HUES6 (cell line): ENCODE data around the gene RIPPLY2.

ENCODE experiments used
- H3K27ac ChIP-seq: 2 replicates; pipeline ENCODE4 v1.7.0; 2013; ENCODE audit warnings: low read depth, mild to moderate bottlenecking, low read length, inconsistent platforms
- H3K27me3 ChIP-seq: 2 replicates; pipeline ENCODE4 v1.6.1; 2013; ENCODE audit warnings: low read length; ENCODE audit not compliant: control insufficient read depth, insufficient read depth
- H3K36me3 ChIP-seq: 2 replicates; pipeline ENCODE4 v1.6.1; 2013; ENCODE audit warnings: low read length; ENCODE audit not compliant: control insufficient read depth, insufficient read depth
- H3K4me1 ChIP-seq: 2 replicates; pipeline ENCODE4 v1.6.1; 2013; ENCODE audit warnings: low read length; ENCODE audit not compliant: control insufficient read depth, insufficient read depth
- H3K4me3 ChIP-seq: 2 replicates; pipeline ENCODE4 v1.5.1; 2013; ENCODE audit warnings: low read depth, low read length
- H3K9ac ChIP-seq: one replicate; pipeline ENCODE4 v1.6.1; 2013; ENCODE audit warnings: mild to moderate bottlenecking, low read length
- H3K9me3 ChIP-seq: 2 replicates; pipeline ENCODE4 v1.6.1; 2013; ENCODE audit warnings: low read depth, low read length; ENCODE audit not compliant: control insufficient read depth, insufficient read depth

Gene RIPPLY2

DNA sequence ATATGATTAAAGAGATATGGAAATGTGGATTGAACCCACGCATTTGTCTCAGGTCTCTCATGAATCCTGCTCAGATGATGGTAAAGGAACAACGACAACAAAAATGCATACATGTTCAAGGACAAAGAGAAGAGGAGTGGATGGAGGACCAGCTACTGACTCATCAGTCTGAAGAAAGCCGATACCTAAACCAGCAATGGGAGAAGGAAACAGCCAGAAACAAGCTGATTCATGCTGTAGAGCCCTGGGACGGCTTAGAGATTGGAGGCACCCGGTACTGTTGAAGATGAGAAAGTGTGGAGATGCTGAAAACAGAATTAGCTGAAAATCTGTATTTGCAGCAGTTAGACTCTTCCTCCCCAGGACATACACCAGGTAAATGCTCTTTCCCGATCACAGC lies 14.4 kb upstream of the RIPPLY2 start:
- Histone ChIP-seq H3K4me3 (no peak overlapping the region), H3K9ac (no peak overlapping the region), H3K27me3 (no peaks in the 10 kb centered on the region), H3K9me3 (peaks cover 20% of the 10 kb centered on the region), H3K36me3 (no peaks in the 10 kb centered on the region), H3K27ac (no peak overlapping the region), H3K4me1 (no peaks in the 10 kb centered on the region)

DNA sequence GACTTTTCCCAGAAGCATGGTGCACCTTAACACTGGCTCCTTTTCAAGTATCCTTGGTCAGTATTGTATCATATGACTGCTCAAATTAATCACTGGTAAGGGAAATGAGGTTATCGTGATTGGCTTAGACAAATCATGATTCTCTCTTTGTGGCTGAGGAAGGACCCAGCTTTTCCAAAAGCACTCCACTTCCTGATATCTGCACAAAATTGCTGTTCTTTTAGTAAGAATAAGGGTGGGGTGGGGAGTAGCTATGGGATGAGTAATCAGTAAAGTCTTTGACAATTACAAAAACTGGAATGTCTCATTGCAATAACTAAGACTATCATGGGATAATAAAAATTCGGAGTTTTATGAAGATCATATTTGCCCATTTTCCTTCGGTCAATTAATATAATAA lies 9.0 kb upstream of the RIPPLY2 start:
- Histone ChIP-seq H3K9ac (no peak overlapping the region), H3K9me3 (peaks cover 9% of the 10 kb centered on the region), H3K36me3 (no peaks in the 10 kb centered on the region), H3K27me3 (no peaks in the 10 kb centered on the region), H3K4me1 (no peaks in the 10 kb centered on the region), H3K4me3 (no peak overlapping the region), H3K27ac (no peak overlapping the region)

DNA sequence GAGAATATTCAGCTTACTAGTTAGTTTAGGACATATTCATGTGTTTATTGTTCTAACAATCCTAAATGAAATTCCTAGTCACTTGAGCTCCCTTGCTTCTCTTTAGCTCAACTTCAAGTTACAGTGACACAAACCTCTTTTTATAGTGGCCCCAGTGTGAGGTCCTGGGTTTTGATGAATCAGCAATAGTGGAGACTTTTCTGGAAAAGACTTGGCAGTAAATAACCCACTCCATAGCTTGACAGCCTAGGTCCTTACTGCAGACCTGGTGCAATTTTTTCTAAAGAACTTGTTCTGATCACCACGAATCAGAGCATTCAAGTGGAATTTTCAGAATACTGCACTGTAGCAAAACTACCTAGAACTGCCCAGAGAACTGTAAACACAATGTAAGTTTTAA lies 6.9 kb upstream of the RIPPLY2 start:
- Histone ChIP-seq H3K9ac (no peak overlapping the region), H3K4me1 (no peaks in the 10 kb centered on the region), H3K36me3 (no peaks in the 10 kb centered on the region), H3K9me3 (peaks cover 3% of the 10 kb centered on the region; the same call in 1 of the 2 replicates), H3K27me3 (peaks cover 15% of the 10 kb centered on the region), H3K27ac (no peak overlapping the region), H3K4me3 (no peak overlapping the region)

DNA sequence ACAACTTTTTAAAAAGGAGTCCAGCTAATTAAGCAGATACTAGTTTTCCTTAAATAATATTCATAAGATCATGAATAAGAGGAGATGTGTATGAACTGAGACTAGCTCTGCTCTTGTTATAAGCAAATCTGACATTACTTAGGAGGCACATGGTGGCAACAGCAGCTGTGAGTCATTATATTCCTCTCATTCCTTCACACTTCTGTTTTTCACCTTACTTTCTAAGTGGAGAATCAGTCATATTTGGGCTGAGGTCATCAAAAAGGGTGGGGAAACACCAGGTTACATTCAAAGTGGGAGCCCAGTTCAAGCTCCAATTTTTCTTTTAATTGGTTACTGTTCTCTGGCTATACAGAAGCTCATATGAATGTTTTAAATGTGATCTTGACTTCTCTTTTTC lies 6.0 kb upstream of the RIPPLY2 start:
- H3K4me3 ChIP-seq = no peak overlapping the region
- no peak overlapping the region for H3K9ac ChIP-seq
- no peaks in the 10 kb centered on the region for H3K9me3 ChIP-seq
- no peaks in the 10 kb centered on the region for H3K36me3 ChIP-seq
- peaks cover 24% of the 10 kb centered on the region for H3K27me3 ChIP-seq
- no peaks in the 10 kb centered on the region for H3K4me1 ChIP-seq
- no peak overlapping the region for H3K27ac ChIP-seq

DNA sequence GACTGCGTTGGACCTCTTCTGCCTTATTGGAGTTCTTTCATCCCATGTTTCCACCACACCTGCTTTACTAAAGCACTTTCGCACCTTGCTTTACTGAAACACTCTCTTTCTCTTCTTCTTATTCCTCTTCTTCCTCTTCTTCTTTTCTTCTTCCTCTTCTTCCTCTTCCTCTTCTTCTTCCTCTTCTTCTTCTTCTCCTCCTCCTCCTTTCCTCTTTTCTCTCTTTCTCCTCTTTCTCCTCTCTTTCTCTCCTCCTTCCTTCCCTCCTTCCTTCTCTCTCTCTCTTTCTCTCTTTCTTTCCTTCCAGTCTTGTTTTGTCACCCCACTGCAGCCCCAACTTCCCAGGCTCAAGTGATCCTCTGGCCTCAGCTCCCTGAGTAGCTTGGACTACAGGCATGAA lies 4.0 kb upstream of the RIPPLY2 start:
- no peak overlapping the region for H3K27ac ChIP-seq
- H3K36me3 ChIP-seq = no peaks in the 10 kb centered on the region
- peaks cover 43% of the 10 kb centered on the region for H3K27me3 ChIP-seq
- no peak overlapping the region for H3K4me3 ChIP-seq
- H3K9ac ChIP-seq = no peak overlapping the region
- H3K9me3 ChIP-seq = no peaks in the 10 kb centered on the region
- H3K4me1 ChIP-seq = no peaks in the 10 kb centered on the region

DNA sequence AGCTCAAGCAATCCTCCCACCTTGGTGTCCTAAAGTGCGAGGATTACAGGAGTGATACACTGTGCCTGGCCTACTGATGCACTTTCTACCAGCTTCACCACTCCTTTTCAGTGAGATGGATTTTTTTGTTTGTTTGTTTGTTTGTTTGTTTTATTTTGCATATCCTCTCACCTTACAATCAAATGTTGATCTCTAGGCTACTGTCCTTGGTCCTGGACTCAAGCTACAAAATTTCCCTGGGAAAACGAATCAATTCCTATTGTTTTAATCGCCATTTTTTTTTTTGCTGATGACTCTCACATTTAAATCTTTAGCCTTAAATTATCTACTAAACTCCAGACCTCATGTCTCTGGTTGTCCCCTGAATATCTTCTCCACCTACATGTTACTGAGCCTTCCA lies 3.5 kb upstream of the RIPPLY2 start:
- Histone ChIP-seq H3K9me3 (no peaks in the 10 kb centered on the region), H3K4me1 (no peaks in the 10 kb centered on the region), H3K4me3 (no peak overlapping the region), H3K27me3 (peaks cover 48% of the 10 kb centered on the region), H3K36me3 (no peaks in the 10 kb centered on the region), H3K27ac (no peak overlapping the region), H3K9ac (no peak overlapping the region)

DNA sequence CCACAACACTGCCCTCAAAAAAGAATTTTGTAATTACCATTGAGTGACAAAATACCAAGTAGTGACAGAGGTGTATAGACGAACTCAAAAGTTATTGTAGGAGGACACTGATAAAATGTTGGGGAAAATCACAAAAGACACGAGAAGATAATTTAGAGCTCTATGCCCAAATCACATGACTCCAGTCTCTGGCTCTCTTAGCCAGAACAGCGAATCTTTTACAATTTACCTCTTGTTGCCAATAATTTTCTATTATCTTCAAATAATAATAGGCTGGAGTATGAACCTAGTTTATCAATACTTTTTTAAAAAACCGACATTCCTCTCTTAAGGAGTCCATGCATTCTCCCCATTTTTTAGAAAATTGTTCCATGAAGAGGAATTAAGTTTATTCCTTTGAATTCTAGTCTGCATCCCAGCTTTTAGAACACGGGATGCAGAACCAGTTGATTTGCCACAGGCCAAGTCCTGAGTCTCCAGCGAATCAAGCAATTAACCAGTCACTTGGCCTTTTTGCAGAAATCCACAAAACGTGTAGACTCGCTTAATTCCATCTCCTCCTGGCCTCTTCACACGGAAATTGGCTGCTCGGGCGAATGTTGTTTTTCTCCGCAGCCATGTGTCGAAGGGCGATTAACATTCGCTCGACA lies 507 bp upstream of the RIPPLY2 start:
- H3K4me1 ChIP-seq = no peaks in the 10 kb centered on the region
- no peak overlapping the region for H3K27ac ChIP-seq
- H3K9me3 ChIP-seq = no peaks in the 10 kb centered on the region
- H3K9ac ChIP-seq = no peak overlapping the region
- peaks cover 66% of the 10 kb centered on the region for H3K27me3 ChIP-seq
- H3K36me3 ChIP-seq = no peaks in the 10 kb centered on the region
- H3K4me3 ChIP-seq = peak overlapping the region; percentile 76

DNA sequence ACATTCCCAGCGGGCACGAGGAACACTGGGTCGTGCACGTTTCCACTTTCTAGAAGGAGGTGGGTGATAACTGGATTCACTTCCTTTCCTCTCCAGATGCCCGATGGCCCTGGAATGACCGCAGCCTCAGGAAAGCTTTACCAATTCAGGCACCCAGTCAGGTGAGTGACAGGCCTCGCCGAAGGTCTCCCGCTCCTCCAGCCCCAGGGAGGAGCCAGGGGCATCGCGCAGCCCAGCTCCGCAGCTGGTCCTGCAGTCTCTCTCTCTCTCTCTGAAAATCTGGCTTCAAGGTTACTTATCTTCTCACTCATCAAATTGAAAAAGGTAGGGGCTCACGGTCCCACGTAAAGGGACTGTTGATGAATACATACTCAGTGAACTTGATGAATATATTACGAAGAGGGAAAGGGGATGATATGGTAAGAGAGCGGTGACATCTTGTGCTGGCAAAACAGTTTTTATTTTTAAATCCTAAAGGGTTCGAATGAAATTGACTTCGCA lies 891 bp downstream of the RIPPLY2 start:
- no peak overlapping the region for H3K9ac ChIP-seq

DNA sequence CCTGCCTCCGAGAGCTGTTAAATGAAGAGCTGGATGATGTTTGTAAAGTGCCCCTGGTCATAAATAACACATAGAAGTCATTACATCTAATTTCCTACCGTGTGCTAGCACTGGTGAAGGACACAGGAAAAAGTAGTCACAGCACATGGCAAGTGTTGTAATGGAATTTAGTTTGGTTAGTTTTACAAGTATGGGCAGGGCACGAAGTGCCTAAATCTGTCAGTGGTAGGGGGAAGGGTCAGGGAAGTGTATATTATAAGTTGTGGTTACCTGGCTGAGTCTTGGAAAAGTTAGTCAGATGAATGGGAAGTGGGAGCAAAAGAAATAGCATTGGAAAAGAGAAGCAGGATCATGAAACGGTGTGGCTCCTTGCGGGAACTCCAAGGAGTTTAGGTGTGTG lies 1.6 kb downstream of the RIPPLY2 start:
- Histone ChIP-seq H3K27ac (no peak overlapping the region), H3K4me3 (no peak overlapping the region), H3K27me3 (peaks cover 65% of the 10 kb centered on the region), H3K36me3 (no peaks in the 10 kb centered on the region), H3K9me3 (no peaks in the 10 kb centered on the region), H3K4me1 (no peaks in the 10 kb centered on the region), H3K9ac (no peak overlapping the region)

More for the DNA sequence above, 891 bp downstream of the RIPPLY2 start:
- Histone ChIP-seq H3K27ac (no peak overlapping the region), H3K27me3 (peaks cover 66% of the 10 kb centered on the region), H3K9me3 (no peaks in the 10 kb centered on the region), H3K4me3 (peak overlapping the region; percentile 76), H3K4me1 (no peaks in the 10 kb centered on the region), H3K36me3 (no peaks in the 10 kb centered on the region)

DNA sequence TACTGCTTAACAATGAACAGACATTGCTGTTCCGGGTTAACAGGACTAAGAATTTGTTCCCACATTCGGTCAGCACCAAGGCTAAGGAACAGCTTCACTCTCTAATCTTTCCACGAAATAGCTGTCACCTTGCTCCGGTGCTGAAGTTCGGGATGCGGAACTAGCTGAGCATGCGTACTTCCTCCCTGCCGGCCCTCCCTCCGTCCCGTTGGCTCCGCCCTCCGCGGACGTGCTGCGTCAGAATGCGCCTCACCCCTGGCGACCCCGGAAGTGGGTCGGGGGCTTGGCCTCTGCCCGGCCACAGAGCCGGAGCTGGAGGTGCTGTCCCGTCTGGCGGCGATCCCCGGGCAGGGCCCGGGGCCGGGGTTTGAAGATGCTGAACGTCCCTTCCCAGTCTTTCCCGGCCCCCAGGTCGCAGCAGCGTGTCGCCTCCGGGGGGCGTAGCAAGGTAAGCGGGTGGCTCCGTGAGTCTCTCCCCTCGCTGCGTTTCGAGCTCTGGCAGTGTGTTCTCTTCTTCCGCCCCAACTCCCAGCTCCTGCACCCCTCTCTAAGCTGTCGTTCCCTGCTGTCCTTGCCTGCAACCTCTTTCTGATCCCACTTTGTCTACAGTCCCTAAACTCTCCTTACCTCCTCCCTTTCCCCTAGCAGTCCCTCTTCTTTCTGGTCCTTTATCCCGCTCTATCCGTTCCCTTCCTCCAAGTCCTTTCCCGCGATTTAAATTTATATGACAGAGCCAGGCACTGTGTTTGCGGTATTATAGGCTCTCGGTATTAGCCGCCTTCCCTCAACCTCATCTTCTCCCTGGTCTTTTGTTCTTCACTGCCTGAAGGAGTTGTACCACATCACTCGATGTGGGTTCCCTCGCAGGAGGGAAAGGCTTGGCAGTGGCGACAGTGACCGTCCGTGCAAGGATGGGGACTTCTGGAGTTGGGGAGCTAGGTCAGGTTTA lies 6.5 kb downstream of the RIPPLY2 start, which contains the start of gene CYB5R4:
Gene CYB5R4, plus strand, starts transcription at position 280 of the 949 bp plus-strand sequence. Its CDS starts 94 bp downstream, at position 374.
- Histone ChIP-seq H3K36me3 (peaks cover 2% of the 10 kb centered on the region; the same call in 1 of the 2 replicates), H3K27ac (no peak within 1 kb of the TSS), H3K9ac (peak within 1 kb of the TSS; percentile 58), H3K4me1 (peaks cover 10% of the 10 kb centered on the region; the same call in 1 of the 2 replicates), H3K4me3 (peak within 1 kb of the TSS; percentile 69), H3K9me3 (no peaks in the 10 kb centered on the region), H3K27me3 (peaks cover 17% of the 10 kb centered on the region)

DNA sequence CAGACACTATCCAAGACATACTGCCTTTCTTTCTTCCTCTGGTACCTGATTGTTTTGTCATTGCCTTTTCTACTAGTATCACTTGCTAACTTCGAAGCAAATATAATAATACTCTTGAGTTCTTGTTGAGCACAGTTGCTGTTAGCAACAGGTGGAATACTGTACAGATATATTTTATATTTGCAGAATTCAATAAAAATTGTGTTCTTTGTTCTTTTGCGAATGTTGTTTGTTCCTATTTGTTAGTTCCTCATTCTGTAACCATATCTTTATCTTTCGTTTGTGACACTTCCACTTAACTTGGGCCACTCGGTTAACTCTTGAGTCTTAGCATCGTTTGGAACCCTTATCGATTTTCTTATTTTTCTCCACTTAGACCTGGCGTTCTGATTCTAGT lies 7.2 kb downstream of the RIPPLY2 start:
- Histone ChIP-seq H3K9me3 (no peaks in the 10 kb centered on the region), H3K27ac (no peak overlapping the region), H3K4me1 (peaks cover 10% of the 10 kb centered on the region; the same call in 1 of the 2 replicates), H3K9ac (peak overlapping the region; percentile 58), H3K27me3 (peaks cover 10% of the 10 kb centered on the region), H3K36me3 (peaks cover 8% of the 10 kb centered on the region), H3K4me3 (peak overlapping the region; percentile 69)
